Activated CD8-positive, alpha-beta memory T cell treated with anti-CD3 and anti-CD28 coated beads for 24 hours (primary cell): ENCODE measurements around the gene HOXD1.

ENCODE experiments used
- DNase-seq: peaks from one replicate; pipeline ENCODE4 v3.0.0-alpha.2; 2020

Gene HOXD1

DNA sequence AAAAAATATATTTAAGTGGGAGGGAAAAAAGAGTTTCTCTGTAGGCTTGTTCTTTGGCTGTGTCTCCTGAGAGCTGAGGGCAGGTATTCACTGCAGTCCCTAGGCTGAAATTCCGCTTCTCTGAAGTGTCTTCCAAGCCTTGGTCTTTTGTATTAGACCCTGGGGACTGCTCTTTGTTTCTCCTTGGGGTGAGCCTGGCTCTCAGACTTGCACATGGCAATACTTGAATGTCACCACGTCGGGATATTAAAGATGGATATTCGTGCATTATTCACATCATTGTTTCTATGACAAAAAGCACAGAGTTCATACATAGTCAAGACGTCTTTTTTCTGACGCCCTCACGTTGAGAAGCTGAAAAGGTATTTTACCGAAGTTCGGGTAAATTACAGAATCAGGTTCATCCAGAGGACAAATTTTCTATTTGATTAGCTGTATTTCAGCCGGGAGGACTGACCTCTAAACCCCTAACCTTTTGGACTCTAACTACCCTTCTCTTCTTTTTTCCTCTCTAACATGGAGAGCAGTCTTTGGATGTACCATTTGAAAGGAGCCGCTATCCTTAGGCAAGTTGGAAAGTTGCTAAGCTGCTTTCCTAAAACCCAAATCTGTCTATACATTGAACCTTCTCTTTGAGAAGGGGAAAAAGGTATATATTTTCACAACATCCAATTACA lies 33.8 kb upstream of the HOXD1 start:
- DNase-seq, result no peak

DNA sequence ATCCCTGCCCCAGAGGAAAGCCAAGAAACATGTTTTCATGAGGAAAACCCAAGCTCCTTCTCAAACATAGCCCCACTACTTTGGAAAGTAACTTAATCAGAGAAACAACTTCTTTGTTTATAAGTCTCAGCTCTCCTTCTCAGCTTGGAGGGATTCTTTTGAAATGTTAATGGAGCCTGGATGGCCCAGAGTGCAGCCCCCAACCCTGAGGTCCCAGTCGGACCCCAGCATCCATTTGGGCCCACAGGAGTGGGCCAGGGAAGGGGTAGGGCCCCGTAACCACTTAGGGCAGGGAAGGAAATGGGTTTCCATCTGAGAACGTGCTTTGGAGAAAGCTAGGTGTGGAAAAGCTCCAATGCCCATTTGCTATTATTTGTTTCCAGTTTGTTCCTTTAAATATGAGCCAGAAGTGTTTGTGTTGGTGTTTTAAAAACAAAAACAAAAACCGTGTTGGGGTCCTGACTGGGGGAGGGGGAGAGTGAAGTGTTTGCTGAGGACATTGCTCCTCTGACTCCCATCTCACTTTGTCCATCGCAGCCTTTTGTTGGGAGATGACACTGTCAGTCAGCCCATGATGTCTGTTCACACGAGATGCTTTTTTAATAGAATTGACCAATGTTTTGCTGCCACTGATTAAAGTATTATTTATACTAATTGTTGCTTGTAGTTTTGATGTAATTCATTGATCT lies 33.0 kb upstream of the HOXD1 start:
- no peak for DNase-seq

DNA sequence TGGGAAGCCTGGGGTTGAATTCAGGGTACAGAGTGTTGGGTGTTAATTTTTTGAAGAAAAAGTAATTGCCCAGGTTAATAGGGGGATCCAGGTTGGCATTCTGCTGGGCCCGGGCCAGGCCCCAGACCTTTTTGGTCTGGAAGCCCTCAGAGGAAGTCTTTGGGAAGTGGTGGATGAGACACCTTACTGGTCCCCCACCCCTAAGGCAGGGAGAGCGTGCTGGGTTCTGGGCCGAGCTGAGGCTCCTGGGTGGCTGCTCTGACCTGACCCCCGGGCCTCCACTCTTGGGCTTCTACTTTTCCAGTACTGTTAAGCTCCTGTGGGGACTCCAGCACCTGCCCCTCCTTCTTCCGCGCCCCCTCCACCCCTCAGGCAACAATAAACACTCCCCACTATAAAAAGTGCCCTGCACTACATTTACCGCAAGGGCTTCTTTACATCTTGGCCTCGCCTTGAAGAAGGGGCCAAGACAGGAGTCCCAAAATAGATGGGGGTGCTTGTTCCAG lies 32.1 kb upstream of the HOXD1 start:
- DNase-seq, result no peak

DNA sequence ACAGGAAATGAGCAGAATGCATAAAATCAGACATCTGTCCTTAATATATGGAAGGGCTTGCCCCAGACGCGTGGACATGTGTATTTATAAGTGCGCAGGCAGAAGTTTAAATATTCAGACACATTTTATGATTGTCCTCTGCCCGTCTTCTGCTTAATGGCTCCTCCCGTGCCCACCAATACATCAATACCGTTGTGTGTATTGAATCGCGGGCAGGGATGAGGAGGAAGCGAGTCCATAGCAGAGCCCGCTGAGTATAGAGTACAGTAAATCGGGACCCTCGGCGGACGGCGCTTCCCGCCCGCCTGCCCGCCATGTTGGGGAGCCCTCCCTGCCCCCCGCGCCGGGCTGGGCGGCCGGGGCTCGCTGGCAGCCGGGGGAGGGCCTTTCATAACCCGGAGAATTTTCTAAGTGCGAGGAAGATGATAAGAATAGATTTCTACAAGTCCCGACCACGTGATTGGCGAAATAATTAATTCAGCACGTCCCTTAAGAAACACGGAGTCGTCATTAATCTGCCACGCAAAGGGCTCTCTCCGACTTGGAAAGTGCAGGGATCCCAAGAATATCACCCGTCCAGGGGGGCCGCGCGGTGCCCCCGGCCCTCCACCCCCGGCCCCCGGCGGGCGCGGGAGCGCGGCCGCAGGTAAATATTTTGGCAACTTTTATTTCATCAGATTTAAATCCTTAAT lies 31.5 kb upstream of the HOXD1 start, which contains the start of gene HOXD3:
Gene HOXD3, plus strand, starts transcription at position 501 of the 692 bp plus-strand sequence. CDS start 11,808 bp downstream, outside the sequence.
- DNase-seq, result no peak

DNA sequence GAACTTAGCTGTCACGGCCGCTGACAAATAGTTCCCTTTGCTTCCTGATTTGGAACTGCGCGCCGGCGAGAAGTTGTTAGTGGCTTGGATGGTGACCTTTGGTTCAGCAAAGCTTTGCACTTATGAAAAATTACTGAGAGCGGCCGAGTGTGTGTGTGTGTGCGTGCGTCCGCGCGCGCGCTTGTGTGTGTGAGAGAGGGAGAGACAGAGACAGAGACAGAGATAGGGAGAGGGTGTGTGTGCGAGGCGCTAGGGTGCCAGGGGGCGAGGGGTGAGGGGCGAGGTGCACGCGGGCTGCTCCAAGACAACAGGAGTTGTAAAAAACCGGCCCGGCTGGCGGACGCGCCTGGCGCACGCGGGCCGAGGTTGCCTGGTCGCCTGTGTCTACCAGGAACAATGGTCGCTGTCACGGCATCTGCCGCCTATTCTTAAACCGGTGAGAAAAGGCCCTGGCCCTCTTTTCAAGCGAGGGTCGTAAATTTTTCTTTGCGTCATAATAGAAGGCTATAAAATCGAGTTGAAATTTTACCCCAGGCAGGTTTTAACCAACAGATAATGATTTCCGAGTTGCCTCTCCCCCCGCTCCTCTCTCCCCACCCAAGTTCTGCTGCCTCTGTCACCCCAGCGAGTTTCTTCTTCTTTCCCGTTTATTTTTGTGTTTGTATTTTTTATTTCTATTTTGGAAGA lies 30.8 kb upstream of the HOXD1 start:
- no peak for DNase-seq

DNA sequence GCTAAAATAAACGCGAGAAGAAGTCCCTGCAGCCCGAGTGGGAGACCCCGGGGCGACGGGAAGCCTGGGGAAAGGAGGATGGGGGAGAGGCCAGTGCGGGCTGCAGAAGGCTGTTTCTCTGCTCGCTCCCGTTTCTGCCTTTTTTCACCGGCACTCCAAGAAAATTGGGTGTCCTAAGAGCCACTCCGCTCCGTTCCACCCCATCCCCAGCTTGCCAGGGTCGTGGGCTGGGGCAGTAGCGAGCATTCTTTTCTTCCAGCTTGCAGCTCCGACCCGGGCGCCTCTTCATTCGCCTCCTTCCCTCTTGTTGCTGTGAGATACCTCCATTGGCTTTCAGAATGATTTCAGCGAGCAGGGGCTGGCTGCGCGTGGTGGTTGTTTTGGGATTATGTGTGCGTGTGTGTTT lies 30.3 kb upstream of the HOXD1 start:
- DNase-seq, result no peak

DNA sequence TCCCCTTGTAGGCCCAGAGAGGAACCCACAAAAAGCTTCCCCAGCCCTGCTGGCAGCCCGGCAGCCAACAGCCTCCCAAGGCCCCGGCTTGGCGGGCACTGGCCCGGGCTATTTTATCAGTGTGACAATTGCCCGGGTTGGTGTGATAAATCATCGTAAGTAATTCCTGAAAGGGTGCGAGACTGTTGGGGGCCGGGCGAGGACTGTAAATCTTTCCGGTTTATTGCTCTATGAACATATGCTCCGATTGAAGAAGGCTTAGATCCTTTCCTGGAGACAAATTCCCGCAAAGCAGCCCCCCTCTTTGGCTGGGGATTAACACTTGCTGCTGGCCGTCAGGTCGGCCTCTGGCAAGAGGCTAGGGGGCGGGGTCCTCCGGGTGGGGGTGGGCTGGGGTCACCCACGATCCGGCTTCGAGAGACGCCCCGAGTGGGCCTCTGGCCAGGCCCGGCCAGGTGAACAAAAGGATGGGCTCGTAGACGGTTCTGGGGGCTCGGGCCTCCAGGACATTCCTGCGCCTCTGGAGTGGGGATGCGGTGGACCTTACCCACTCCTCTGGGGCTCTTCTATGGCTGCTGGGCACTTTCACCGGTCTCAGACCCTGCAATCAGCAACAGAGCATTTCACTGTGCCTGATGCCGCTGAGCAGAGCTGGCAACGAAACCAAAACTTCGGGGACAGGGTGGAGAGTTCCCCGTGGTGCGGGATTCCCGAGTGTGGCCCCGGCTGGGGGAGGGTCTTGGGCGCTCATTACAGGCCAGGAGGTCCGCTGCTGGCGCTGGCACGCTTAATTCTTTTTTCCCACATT lies 29.4 kb upstream of the HOXD1 start:
- DNase-seq, result no peak

DNA sequence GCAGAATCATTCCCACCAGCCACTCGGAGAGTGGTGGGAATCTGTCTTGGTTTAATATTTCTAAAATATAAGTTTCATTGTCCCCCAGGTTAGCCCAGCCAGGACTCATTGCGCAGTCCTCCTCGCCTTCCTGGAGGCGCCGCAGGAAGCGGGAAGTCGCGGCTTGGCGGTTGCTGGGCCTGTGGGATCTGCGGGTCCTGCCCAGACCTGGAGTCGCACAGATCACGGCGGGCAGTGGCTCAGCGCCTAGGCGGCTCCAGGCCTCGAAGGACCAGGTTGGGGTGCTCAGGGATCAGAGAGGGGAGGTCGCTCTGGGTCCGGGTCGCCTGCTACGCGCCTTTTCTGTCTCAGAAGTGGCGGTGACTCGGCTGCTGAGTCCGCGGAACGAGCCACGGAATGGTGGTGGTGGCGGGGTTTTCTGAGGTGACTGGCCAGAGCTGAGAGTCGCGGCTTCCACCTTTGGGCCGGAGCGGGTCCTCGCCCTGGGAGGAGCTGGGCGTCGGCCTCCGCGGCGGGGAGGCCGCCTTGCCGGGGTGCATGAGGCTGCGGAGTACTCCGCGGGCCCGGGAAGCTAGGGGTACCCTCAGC lies 28.7 kb upstream of the HOXD1 start:
- no peak for DNase-seq

DNA sequence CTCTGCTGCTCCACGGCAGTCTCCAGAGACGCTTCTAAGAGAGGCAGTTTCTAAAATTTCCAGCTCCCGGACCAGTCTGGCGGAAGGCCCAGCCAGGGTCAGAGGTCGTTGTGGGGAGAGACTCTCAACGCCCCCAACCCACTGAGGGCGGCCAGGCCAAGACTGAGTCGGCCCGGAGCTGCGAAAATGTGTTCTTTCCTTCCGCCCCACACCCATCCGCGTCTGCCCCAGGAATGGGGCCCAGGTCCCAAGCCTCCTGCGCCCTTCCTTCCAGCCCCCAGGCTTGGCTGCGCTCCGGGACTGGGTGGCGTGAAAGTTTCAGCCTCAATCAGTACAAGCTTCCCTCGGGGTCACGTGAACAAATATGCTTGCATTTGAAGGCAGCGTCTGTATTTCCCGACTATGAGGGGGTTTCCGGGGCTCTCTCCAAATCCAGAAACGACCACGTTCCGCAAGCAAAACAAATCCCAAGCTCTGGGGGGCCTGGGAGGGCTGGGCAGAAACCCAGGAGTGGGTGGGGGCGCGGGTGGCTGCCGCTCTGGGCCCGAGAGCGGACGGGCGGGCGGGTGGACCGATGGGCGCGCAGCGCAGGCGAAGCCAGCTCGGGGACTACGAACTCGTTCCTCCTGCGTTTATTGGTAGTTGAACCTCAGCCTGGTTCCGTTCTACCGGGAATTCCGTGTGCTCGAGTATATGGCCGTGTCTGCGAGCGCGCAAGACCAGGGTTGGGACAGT lies 28.1 kb upstream of the HOXD1 start:
- DNase-seq, result no peak

DNA sequence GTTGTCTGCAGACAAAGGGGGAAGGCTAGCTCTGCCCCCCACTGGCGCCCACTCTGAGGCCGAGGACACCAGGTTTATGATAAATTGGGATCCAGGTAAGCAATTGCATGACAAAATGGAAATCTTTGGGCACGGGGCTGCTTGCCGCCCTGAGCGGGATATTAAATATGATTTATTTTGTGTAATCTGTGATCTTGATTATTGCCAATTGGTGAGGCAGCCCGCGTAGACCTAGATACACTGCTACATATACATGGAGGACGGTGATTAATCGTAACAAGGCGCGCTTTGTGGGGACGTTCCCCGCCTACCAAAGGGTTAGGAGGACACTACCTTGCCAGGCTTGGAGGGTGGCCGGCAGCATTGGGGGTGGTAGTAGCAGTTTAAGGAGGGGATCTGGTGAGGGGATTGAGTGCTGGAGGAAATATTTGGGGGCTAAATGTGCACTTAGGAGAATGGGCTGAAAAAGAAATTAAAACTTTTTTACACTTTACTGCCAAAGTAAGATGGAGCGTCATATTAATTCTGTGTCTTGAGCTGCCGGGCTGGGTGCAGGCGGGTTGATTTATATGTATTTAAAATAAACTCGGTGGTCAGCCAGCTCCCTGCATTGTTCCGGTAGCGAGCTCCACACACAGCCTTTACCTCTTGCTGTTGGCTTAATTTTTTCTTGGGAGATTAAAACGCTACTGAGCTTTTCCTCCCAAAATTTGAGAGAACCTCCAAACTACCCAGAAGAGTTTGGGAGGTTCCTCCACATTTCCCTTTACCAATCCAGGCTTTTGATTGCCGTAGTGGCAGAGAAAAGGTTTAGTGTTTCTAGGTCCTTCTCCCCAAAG lies 27.3 kb upstream of the HOXD1 start:
- DNase-seq, result no peak

DNA sequence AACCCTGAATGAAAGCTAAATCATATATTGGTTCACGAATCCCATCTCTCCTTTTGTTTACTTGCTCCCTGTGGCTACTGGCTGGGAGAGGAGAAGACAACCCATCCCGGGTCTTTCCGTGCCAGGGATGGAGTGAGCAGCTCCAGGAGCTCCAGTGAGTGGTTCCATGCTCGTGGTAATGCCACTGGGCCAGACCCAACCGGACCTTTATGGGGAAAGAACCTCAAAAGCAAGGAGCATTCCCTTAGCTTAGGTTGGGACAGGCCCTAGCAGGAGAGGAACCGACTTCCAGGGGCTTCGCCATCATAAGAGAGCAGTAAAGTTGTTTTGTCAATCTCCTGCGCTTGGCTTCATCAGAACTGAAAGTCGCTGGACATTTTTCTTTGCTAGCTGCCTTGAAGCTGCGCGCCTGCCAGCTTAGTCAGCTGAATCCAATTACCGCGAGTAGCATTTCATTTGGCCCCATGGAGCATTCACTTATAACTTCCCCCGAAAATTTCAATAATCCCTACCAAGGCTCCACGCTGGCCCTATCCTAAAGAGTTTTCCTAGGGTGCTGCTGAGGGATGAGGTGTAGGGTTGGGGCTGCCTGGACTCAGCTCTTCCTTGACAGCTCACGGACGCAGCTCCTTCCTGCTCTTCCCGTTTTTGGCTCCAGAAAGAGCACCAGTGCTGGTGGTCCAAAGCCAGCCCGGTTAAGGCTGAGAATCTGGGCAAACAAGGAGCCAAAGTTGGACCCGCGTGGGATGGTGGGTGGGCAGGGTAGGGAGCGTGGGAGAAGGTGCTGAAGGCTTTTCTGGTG lies 26.4 kb upstream of the HOXD1 start:
- no peak for DNase-seq

DNA sequence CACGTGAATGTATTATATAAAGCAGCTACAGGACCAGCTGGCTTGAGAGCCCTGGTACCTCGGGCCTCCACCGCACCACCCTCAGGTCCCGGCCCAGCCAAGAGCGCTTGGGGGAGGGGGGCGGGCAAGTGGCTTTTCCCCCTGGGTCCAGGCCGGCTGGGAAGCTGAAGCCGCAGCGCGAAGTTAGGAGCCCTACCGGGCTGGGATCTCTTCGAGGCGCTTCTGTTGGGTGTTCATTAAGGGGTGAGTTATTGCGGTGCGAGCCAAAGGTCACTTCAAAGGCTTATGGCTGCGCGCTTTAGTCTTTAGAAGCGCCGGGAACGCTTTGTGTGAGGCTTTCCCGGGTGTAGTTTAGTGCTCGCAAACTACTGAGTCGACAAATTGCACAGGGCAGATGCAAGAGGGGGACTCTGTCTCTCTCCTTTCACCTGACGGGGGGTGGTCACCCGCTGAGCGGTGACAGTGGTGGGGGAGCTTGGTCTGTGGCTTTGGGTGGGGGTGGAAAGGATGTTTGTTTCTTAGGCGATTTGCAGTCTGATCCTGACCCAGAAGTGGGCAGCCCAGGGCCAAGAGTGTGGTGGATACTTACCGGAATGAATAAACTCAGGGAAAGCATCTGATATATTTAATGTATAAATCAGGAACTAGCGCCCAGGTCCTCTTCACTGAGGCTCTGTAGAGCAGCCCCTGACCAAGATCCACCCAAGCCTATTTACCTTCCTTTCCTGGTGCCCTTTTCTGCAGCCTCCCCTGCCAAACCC lies 25.4 kb upstream of the HOXD1 start:
- no peak for DNase-seq

DNA sequence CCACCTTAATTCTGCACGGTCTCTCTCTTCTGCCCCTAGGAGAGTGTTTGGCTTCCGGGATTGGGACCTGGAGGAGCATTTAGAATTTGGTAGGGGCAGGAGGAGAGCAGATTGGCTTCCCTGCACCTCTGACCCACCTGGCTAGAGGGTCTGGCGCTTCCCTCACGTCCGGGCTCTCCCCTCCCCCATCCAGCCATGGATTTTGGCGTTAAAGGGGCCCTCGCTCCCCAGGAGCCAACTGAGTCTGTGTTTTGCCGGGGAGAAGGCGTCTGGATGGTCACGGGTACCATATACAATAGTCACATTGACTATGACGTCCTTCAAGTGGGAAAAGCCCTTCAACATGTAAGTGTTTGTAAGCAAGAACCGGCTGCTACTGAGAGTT lies 24.8 kb upstream of the HOXD1 start:
- DNase-seq, result no peak

DNA sequence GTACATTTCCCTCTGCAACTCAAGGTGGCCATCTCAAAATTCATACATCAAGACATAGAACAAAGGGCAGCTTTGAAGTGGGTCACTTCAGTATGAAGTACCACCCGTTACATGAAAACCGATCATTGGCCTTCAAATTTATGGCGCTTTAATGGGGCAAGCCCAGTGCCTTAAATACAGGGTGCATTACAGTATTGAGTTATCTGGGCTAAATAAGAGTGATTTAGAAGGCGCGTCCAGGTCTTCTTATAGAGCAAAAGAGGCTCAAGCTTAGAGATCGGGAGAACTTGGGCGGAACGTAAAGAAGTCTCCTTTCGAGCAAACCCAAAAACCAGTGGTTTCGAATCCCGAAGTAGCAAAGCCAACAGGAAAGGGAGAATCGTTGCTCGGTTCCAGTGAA lies 24.3 kb upstream of the HOXD1 start:
- DNase-seq, result no peak

DNA sequence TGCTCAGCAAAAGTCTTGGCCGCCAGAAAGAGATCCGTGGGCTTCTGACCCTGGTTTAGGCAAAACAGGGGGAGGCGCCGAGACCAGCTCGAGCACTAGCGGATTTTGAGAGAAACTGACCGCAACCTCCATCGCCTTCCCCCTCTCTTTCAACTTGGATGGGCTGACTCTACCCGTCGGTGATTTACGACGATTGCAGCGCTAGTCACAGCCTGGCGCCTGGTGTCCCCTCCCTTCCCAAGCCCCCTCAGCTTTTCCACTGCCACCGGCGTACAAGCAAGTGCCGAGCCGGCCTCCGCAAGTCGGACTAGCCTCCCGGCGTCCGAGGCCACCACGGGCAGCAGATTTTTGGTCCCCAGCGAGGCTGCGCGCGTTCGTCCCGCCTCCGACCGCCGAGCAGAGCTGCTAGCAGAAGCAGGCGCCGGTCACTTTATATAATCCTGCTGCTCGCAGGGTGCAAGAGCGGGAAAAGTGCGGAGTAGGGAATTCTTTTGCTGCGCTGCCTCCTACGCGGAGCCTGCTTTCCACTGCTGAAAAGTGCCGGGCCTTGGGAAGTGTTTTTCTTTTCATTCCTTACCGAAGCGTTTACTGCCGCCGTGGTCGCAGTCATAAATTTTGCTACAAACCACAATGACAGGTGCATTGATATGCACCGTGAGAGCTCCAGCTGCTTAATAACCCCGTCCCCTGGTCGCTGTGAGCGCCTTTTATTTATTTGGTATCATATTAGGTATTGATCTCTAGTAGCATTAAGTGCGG lies 23.7 kb upstream of the HOXD1 start:
- no peak for DNase-seq

DNA sequence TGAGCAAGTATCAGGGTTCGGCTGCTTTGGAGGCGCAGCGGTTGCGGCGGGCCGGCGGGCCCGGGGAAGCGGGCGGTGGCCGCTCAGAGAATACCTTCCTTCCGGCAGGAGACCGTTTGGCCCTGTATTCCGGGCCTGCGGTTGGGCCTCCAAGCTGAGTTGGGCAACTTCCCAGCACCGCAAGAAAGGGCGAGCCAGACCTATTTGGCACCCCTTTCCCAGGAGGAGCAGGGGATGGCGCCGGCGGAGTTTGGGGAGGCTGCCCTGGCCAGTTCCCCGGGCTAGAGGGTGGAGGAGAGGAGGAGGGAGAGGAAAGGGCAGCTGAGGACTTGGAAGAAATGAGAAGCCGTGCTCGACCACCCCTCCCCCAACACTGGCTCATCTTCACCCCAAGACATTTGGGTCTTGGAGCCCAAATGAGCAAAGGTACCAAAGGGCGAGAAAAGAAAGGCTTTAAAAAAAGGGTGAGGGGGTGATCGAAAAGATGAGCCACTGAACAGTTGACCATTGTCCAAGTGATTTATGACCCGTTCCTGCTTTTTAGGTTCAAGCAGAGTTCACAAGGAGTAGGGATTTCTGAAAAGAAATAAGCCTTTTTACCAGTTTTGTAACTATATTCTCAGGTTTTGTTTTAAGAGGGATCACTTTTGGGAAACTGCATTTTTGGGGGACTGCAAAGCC lies 23.0 kb upstream of the HOXD1 start:
- DNase-seq, result no peak

DNA sequence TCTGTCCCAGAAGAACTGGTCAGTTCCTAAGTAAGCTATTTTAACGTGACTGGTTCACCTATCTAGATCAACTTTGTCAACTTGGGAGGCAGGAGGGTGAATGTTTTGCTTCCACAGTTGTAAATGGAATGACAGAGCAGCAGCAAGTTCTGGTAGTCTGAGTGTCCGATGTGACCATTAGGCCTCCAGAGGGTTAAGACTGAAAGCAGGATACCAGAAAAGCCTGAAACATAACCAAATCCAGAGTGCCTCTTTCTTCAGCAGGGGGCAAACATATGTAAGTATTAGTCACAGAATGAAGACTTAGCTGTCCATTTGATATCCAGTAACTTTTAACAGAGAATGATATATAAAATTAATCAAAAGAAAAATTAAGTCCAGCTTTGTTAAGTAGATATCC lies 22.2 kb upstream of the HOXD1 start:
- DNase-seq, result no peak
